Stimulated activated CD8-positive, alpha-beta memory T cell treated with anti-CD3 and anti-CD28 coated beads, Interleukin-15, amount 100 ng/mL, for 1 hour (primary cell): ENCODE results near the gene PFN2.

Experiments used
- DNase-seq: peaks from one replicate; pipeline ENCODE4 v3.0.0-alpha.2; 2020; ENCODE audit warnings: low read depth

Gene PFN2

GRCh38 chr3:149917124-149917667, 53.5 kb downstream of the PFN2 start:
- no peak for DNase-seq
